Caco-2 (cell line): ENCODE results near the gene DSE. TPM values are rescaled to one million over a fixed set of nuclear protein-coding genes. Genes with fewer than 3 reads are reported as not detected.

Experiments used
- BruUV-seq: library from RNA; stranded (reverse); fragments of 400-500 nt; replicated peaks from 2 replicates; lab custom pipeline; 2021; lab: Mats Ljungman, UMichigan
- CTCF ChIA-PET: fragments of 300-600 bp; sonication (Branson Sonifier 250); formaldehyde crosslinking; loops from one replicate; lab custom pipeline; 2022; ENCODE audit warnings: antibody characterized with exemption; lab: Charles Lee
- POLR2A ChIA-PET: fragments of 300-600 bp; sonication (Branson Sonifier 250); formaldehyde crosslinking; loops from one replicate; lab custom pipeline; 2022; ENCODE audit warnings: antibody characterized with exemption; lab: Charles Lee
- DNase-seq, 2 experiments: peaks; one replicate each; pipeline versions ENCODE4 v3.0.0 to v3.0.0-alpha.2; 2020 to 2022
- H3K27me3 ChIP-seq: replicated peaks from 2 replicates; pipeline ENCODE4 v1.6.0; 2011; ENCODE audit warnings: low read length; ENCODE audit not compliant: control insufficient read depth, insufficient read depth
- H3K36me3 ChIP-seq: 2 replicates; pipeline ENCODE4 v1.5.1; 2011; ENCODE audit warnings: low read length; ENCODE audit not compliant: control insufficient read depth, insufficient read depth
- H3K4me1 ChIP-seq: fragments of 250-450 bp; sonication (Bioruptor Pico); 2 replicates; pipeline ENCODE4 v1.5.1; 2020; ENCODE audit warnings: mild to moderate bottlenecking
- H3K4me3 ChIP-seq: 2 replicates; pipeline ENCODE4 v1.5.1; 2011; ENCODE audit warnings: low read depth, mild to moderate bottlenecking, control low read depth, low read length
- H3K9me3 ChIP-seq: fragments of 250-450 bp; sonication (Bioruptor Pico); 2 replicates; pipeline ENCODE4 v1.5.1; 2020; ENCODE audit warnings: mild to moderate bottlenecking, moderate library complexity
- H3K27ac Mint-ChIP-seq: one replicate; pipeline ENCODE4 v1.8.0; 2022; ENCODE audit warnings: mixed read lengths; ENCODE audit not compliant: unreplicated experiment
- H3K27me3 Mint-ChIP-seq: one replicate; pipeline ENCODE4 v1.8.0; 2022; ENCODE audit warnings: mixed read lengths; ENCODE audit not compliant: insufficient read depth, unreplicated experiment
- H3K36me3 Mint-ChIP-seq: one replicate; pipeline ENCODE4 v1.8.0; 2022; ENCODE audit warnings: mild to moderate bottlenecking, mixed read lengths; ENCODE audit not compliant: insufficient read depth, unreplicated experiment
- H3K4me1 Mint-ChIP-seq: one replicate; pipeline ENCODE4 v1.8.0; 2022; ENCODE audit warnings: low read depth, mixed read lengths; ENCODE audit not compliant: unreplicated experiment
- H3K4me3 Mint-ChIP-seq: one replicate; pipeline ENCODE4 v1.8.0; 2022; ENCODE audit warnings: mild to moderate bottlenecking, moderate library complexity, mixed read lengths; ENCODE audit not compliant: unreplicated experiment
- H3K9me3 Mint-ChIP-seq: one replicate; pipeline ENCODE4 v1.8.0; 2022; ENCODE audit warnings: mixed read lengths; ENCODE audit not compliant: unreplicated experiment
- CTCF ChIP-seq, 2 experiments: fragments of 200-600 bp in 1 of 2; IDR thresholded peaks; 1 replicate in 1 of 2; 2 replicates in 1 of 2; pipeline versions ENCODE4 v1.5.1 to v1.8.0; 2011 to 2022; ENCODE audit warnings: antibody characterized with exemption in 1 of 2, control low read depth in 1 of 2, inconsistent platforms in 1 of 2, low read depth in 1 of 2, low read length in 1 of 2, mild to moderate bottlenecking in 1 of 2, moderate library complexity in 1 of 2; ENCODE audit not compliant: insufficient read depth in 1 of 2, severe bottlenecking in 1 of 2, unreplicated experiment in 1 of 2
- intact Hi-C: fragments of 100-400 bp; cut with micrococcal nuclease; formaldehyde crosslinking; loops from one replicate; pipeline ENCODE4 v1.10.0; 2022; ENCODE audit not compliant: unreplicated experiment
- total RNA-seq: library from RNA; stranded (reverse); gene quantifications from 2 replicates; pipeline ENCODE4 v1.2.3, GENCODE V29; 2022

The DSE gene
- total RNA-seq, 1 experiment from 2014 or later = 2.8 TPM

- Histone ChIP-seq H3K4me1 (peaks cover 4% of the 10 kb centered on the region; the same call in 1 of the 2 replicates), H3K36me3 (no peaks in the 10 kb centered on the region), H3K9me3 (no peaks in the 10 kb centered on the region), H3K27me3 (no peaks in the 10 kb centered on the region), H3K4me3 (no peak overlapping the region)
- no TSS peak for BruUV-seq
- intact Hi-C loops = no loop called here
- ChIA-PET POLR2A (no interaction called here), CTCF (interaction anchor here (0.7 kb wide), 1 partner anchor 64 kb away, joined by 3 read pairs; no protein-coding TSS in a partner anchor)
- no peaks in the 10 kb centered on the region for H3K27me3 Mint-ChIP-seq
- DNase-seq = peak in 1 of 2 experiments; percentile 8
- H3K4me1 Mint-ChIP-seq = no peaks in the 10 kb centered on the region
- H3K27ac Mint-ChIP-seq = no peak overlapping the region
- H3K4me3 Mint-ChIP-seq = no peak overlapping the region
- no peaks in the 10 kb centered on the region for H3K9me3 Mint-ChIP-seq
- H3K36me3 Mint-ChIP-seq = no peaks in the 10 kb centered on the region
- TF ChIP-seq CTCF (IDR thresholded peaks at IDR 0.05; ENCODE audit: insufficient read depth in 1 of 2, low read depth in 1 of 2, low read length in 1 of 2, severe bottlenecking in 1 of 2, unreplicated experiment in 1 of 2) = no peak
Observed at GRCh38 chr6:116398316-116399010, 27.7 kb downstream of the DSE start.

- TF ChIP-seq CTCF (IDR thresholded peaks at IDR 0.05; ENCODE audit: insufficient read depth in 1 of 2, low read depth in 1 of 2, low read length in 1 of 2, severe bottlenecking in 1 of 2, unreplicated experiment in 1 of 2) = no peak
- CTCF ChIA-PET = no interaction called here
- no peak overlapping the region for H3K4me3 Mint-ChIP-seq
- intact Hi-C loops = no loop called here
- H3K27me3 Mint-ChIP-seq = no peaks in the 10 kb centered on the region
- no TSS peak for BruUV-seq
- Histone ChIP-seq H3K9me3 (no peaks in the 10 kb centered on the region), H3K27me3 (no peaks in the 10 kb centered on the region), H3K4me1 (peaks cover 4% of the 10 kb centered on the region; the same call in 1 of the 2 replicates), H3K36me3 (no peaks in the 10 kb centered on the region), H3K4me3 (no peak overlapping the region)
- H3K27ac Mint-ChIP-seq = no peak overlapping the region
- POLR2A ChIA-PET = no interaction called here
- no peaks in the 10 kb centered on the region for H3K4me1 Mint-ChIP-seq
- H3K36me3 Mint-ChIP-seq = no peaks in the 10 kb centered on the region
- DNase-seq = no peak
- H3K9me3 Mint-ChIP-seq = no peaks in the 10 kb centered on the region
Observed at GRCh38 chr6:116399287-116399686, 28.5 kb downstream of the DSE start.

- H3K4me3 ChIP-seq = no peak overlapping the region
- no peak for DNase-seq
- no peaks in the 10 kb centered on the region for H3K27me3 ChIP-seq
- no peaks in the 10 kb centered on the region for H3K9me3 ChIP-seq
- no peak for TF ChIP-seq CTCF (IDR thresholded peaks at IDR 0.05; ENCODE audit: insufficient read depth in 1 of 2, low read depth in 1 of 2, low read length in 1 of 2, severe bottlenecking in 1 of 2, unreplicated experiment in 1 of 2)
- intact Hi-C loops = no loop called here
- no peak overlapping the region for H3K4me3 Mint-ChIP-seq
- ChIA-PET CTCF (no interaction called here), POLR2A (no interaction called here)
- H3K27ac Mint-ChIP-seq = no peak overlapping the region
- H3K36me3 Mint-ChIP-seq = no peaks in the 10 kb centered on the region
- no peaks in the 10 kb centered on the region for H3K27me3 Mint-ChIP-seq
- H3K36me3 ChIP-seq = no peaks in the 10 kb centered on the region
- peaks cover 4% of the 10 kb centered on the region; the same call in 1 of the 2 replicates for H3K4me1 ChIP-seq
- no peaks in the 10 kb centered on the region for H3K9me3 Mint-ChIP-seq
- BruUV-seq = no TSS peak
- no peaks in the 10 kb centered on the region for H3K4me1 Mint-ChIP-seq
Observed at GRCh38 chr6:116400328-116400727, 29.6 kb downstream of the DSE start.
